WTC11 (cell line): ENCODE measurements around the gene DNAJC7. TPM values are rescaled to one million over a fixed set of nuclear protein-coding genes. Genes with fewer than 3 reads are reported as not detected.

Source experiments
- ATAC-seq: fragments of 200-7000 bp; cut with Tn5 transposase; 2 replicates; pipeline ENCODE4 v1.10.0; 2021; ENCODE audit warnings: mild to moderate bottlenecking, moderate library complexity
- CTCF ChIA-PET: fragments of 300-600 bp; sonication (Branson Sonifier 250); formaldehyde crosslinking; loops from one replicate; lab custom pipeline; 2021; ENCODE audit warnings: antibody characterized with exemption; lab: Charles Lee
- POLR2A ChIA-PET: fragments of 350-600 bp; sonication (Branson Sonifier 250); formaldehyde crosslinking; loops from one replicate; lab custom pipeline; 2021; ENCODE audit warnings: antibody characterized with exemption; lab: Charles Lee
- DNase-seq: peaks from one replicate; pipeline ENCODE4 v3.0.0; 2021; ENCODE audit warnings: low spot score
- H3K27ac Mint-ChIP-seq: 2 replicates; pipeline ENCODE4 v1.8.0; 2021; ENCODE audit warnings: mixed read lengths
- H3K27me3 Mint-ChIP-seq: 2 replicates; pipeline ENCODE4 v1.8.0; 2021; ENCODE audit warnings: low read depth, mild to moderate bottlenecking, moderate library complexity, mixed read lengths
- H3K36me3 Mint-ChIP-seq: 2 replicates; pipeline ENCODE4 v1.8.0; 2021; ENCODE audit warnings: mixed read lengths
- H3K4me1 Mint-ChIP-seq: 2 replicates; pipeline ENCODE4 v1.8.0; 2022; ENCODE audit warnings: mixed read lengths
- H3K4me3 Mint-ChIP-seq: 2 replicates; pipeline ENCODE4 v1.8.0; 2021; ENCODE audit warnings: mild to moderate bottlenecking, moderate library complexity, mixed read lengths
- H3K9me3 Mint-ChIP-seq: 2 replicates; pipeline ENCODE4 v1.8.0; 2021; ENCODE audit warnings: mixed read lengths
- ATF1 ChIP-seq: sonication (generic); formaldehyde crosslinking; IDR thresholded peaks from 2 replicates; pipeline ENCODE4 v1.8.1; 2023; ENCODE audit warnings: mild to moderate bottlenecking, moderate library complexity, missing genetic modification reagents
- EMX1 ChIP-seq: fragments of 250-450 bp; sonication (Bioruptor Pico); IDR thresholded peaks from 2 replicates; pipeline ENCODE4 v1.8.0; 2021; ENCODE audit warnings: mild to moderate bottlenecking
- FOXK1 ChIP-seq: sonication (generic); formaldehyde crosslinking; IDR thresholded peaks from 2 replicates; pipeline ENCODE4 v1.8.0; 2022; ENCODE audit warnings: mild to moderate bottlenecking, moderate library complexity, missing genetic modification reagents
- FOXP1 ChIP-seq: sonication (generic); formaldehyde crosslinking; IDR thresholded peaks from 2 replicates; pipeline ENCODE4 v1.8.0; 2022; ENCODE audit warnings: missing genetic modification reagents, mild to moderate bottlenecking, moderate library complexity, borderline replicate concordance
- HMGA2 ChIP-seq: fragments of 250-450 bp; sonication (Bioruptor Pico); IDR thresholded peaks from 2 replicates; pipeline ENCODE4 v1.4.0; 2021; ENCODE audit warnings: mild to moderate bottlenecking, moderate library complexity
- IRF1 ChIP-seq: sonication (generic); formaldehyde crosslinking; IDR thresholded peaks from 2 replicates; pipeline ENCODE4 v1.8.0; 2023; ENCODE audit warnings: missing genetic modification reagents
- JUN ChIP-seq: sonication (generic); formaldehyde crosslinking; IDR thresholded peaks from 2 replicates; pipeline ENCODE4 v1.8.0; 2023; ENCODE audit warnings: mild to moderate bottlenecking, missing genetic modification reagents
- NFE2L1 ChIP-seq: sonication (generic); formaldehyde crosslinking; IDR thresholded peaks from 2 replicates; pipeline ENCODE4 v1.8.1; 2023; ENCODE audit warnings: missing genetic modification reagents
- NFYB ChIP-seq: sonication (generic); formaldehyde crosslinking; conservative IDR thresholded peaks from 2 replicates; pipeline ENCODE4 v1.8.0; 2022; ENCODE audit warnings: low read depth, missing genetic modification reagents
- NR2C2 ChIP-seq: sonication (generic); formaldehyde crosslinking; IDR thresholded peaks from 2 replicates; pipeline ENCODE4 v1.8.0; 2022; ENCODE audit warnings: mild to moderate bottlenecking, missing genetic modification reagents
- OVOL2 ChIP-seq: fragments of 250-450 bp; sonication (Bioruptor Pico); IDR thresholded peaks from 2 replicates; pipeline ENCODE4 v1.9.0; 2021; ENCODE audit warnings: mild to moderate bottlenecking, borderline replicate concordance
- RORB ChIP-seq: fragments of 250-450 bp; sonication (Bioruptor Pico); IDR thresholded peaks from 2 replicates; pipeline ENCODE4 v1.9.0; 2021; ENCODE audit warnings: mild to moderate bottlenecking
- TCF7 ChIP-seq: sonication (generic); formaldehyde crosslinking; IDR thresholded peaks from 2 replicates; pipeline ENCODE4 v1.8.0; 2022; ENCODE audit warnings: mild to moderate bottlenecking, low read depth, missing genetic modification reagents, moderate library complexity
- TP53 ChIP-seq: sonication (generic); formaldehyde crosslinking; IDR thresholded peaks from 2 replicates; pipeline ENCODE4 v1.8.1; 2023; ENCODE audit warnings: mild to moderate bottlenecking, missing genetic modification reagents
- USF1 ChIP-seq: sonication (generic); formaldehyde crosslinking; IDR thresholded peaks from 2 replicates; pipeline ENCODE4 v1.8.0; 2022; ENCODE audit warnings: mild to moderate bottlenecking, missing genetic modification reagents
- ZNF219 ChIP-seq: sonication (generic); formaldehyde crosslinking; IDR thresholded peaks from 2 replicates; pipeline ENCODE4 v1.8.0; 2023; ENCODE audit warnings: missing genetic modification reagents, mild to moderate bottlenecking, borderline replicate concordance
- total RNA-seq: library from RNA; stranded (reverse); gene quantifications from 3 replicates; pipeline ENCODE4 v1.2.3, GENCODE V29; 2021
- TF ChIP-seq, protein P1 (sequence below): fragments of 250-450 bp; sonication (Bioruptor Pico); IDR thresholded peaks from 2 replicates; pipeline ENCODE4 v1.8.0; 2021; ENCODE audit warnings: mild to moderate bottlenecking
- TF ChIP-seq, protein P2 (sequence below): fragments of 250-450 bp; sonication (Bioruptor Pico); IDR thresholded peaks from 2 replicates; pipeline ENCODE4 v1.9.0; 2021; ENCODE audit warnings: mild to moderate bottlenecking, borderline replicate concordance

The DNAJC7 gene
- total RNA-seq, 1 experiment from 2014 or later = 140 TPM

- Mint-ChIP-seq H3K27ac (0 out of 2 replicates have a peak overlapping the region, but pooled peaks have one; percentile 50), H3K36me3 (no peaks in the 10 kb centered on the region), H3K4me1 (no peaks in the 10 kb centered on the region), H3K27me3 (no peaks in the 10 kb centered on the region)
- ChIA-PET CTCF (no interaction called here), POLR2A (no interaction called here)
- ATAC-seq (no peak), DNase-seq (no peak)
- no peak for TF ChIP-seq USF1 (CRISPR knock-in tag)
- TF ChIP-seq, all 79 proteins: peak for 0
- Mint-ChIP-seq H3K9me3 (no peaks in the 10 kb centered on the region), H3K4me3 (no peak overlapping the region)
These were observed 72.3 kb downstream of the DNAJC7 start for GRCh38 chr17:41944943-41945342.

DNA sequence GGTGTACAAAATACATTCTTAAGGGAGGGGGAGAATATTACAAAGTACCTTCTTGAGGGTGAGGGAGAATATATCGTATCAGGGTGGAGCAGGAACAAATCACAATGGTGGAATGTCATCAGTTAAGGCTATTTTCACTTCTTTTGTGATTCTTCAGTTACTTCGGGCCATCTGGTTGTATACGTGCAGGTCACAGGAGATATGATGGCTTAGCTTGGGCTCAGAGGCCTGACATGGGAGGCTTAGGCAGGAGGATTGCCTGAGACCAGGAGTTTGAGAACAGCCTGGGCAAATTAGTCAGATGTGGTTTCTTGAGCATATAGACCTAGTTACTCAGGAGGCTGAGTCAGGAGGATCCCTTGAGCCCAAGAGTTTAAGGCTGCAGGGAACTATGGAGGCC is 73.7 kb downstream of the DNAJC7 start:
- Mint-ChIP-seq H3K4me1 (no peaks in the 10 kb centered on the region), H3K9me3 (no peaks in the 10 kb centered on the region), H3K27me3 (no peaks in the 10 kb centered on the region), H3K36me3 (no peaks in the 10 kb centered on the region), H3K4me3 (no peak overlapping the region), H3K27ac (peak overlapping the region; percentile 47)
- ChIA-PET POLR2A (no interaction called here), CTCF (no interaction called here)
- no peak for ATAC-seq
- TF ChIP-seq HMGA2 (CRISPR knock-in tag) (no peak), NR2C2 (CRISPR knock-in tag) (no peak), ZNF219 (CRISPR knock-in tag) (no peak), ATF1 (CRISPR knock-in tag) (no peak), FOXK1 (CRISPR knock-in tag) (no peak), JUN (CRISPR knock-in tag) (no peak), NFE2L1 (CRISPR knock-in tag) (no peak), NFYB (no peak), OVOL2 (CRISPR knock-in tag) (no peak), EMX1 (CRISPR knock-in tag) (no peak), TP53 (no peak), RORB (CRISPR knock-in tag) (no peak), TCF7 (CRISPR knock-in tag) (no peak), IRF1 (CRISPR knock-in tag) (no peak), FOXP1 (CRISPR knock-in tag) (no peak)
- TF ChIP-seq, protein P1, sequence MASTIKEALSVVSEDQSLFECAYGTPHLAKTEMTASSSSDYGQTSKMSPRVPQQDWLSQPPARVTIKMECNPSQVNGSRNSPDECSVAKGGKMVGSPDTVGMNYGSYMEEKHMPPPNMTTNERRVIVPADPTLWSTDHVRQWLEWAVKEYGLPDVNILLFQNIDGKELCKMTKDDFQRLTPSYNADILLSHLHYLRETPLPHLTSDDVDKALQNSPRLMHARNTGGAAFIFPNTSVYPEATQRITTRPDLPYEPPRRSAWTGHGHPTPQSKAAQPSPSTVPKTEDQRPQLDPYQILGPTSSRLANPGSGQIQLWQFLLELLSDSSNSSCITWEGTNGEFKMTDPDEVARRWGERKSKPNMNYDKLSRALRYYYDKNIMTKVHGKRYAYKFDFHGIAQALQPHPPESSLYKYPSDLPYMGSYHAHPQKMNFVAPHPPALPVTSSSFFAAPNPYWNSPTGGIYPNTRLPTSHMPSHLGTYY (CRISPR knock-in tag) = no peak
- TF ChIP-seq, protein P2, sequence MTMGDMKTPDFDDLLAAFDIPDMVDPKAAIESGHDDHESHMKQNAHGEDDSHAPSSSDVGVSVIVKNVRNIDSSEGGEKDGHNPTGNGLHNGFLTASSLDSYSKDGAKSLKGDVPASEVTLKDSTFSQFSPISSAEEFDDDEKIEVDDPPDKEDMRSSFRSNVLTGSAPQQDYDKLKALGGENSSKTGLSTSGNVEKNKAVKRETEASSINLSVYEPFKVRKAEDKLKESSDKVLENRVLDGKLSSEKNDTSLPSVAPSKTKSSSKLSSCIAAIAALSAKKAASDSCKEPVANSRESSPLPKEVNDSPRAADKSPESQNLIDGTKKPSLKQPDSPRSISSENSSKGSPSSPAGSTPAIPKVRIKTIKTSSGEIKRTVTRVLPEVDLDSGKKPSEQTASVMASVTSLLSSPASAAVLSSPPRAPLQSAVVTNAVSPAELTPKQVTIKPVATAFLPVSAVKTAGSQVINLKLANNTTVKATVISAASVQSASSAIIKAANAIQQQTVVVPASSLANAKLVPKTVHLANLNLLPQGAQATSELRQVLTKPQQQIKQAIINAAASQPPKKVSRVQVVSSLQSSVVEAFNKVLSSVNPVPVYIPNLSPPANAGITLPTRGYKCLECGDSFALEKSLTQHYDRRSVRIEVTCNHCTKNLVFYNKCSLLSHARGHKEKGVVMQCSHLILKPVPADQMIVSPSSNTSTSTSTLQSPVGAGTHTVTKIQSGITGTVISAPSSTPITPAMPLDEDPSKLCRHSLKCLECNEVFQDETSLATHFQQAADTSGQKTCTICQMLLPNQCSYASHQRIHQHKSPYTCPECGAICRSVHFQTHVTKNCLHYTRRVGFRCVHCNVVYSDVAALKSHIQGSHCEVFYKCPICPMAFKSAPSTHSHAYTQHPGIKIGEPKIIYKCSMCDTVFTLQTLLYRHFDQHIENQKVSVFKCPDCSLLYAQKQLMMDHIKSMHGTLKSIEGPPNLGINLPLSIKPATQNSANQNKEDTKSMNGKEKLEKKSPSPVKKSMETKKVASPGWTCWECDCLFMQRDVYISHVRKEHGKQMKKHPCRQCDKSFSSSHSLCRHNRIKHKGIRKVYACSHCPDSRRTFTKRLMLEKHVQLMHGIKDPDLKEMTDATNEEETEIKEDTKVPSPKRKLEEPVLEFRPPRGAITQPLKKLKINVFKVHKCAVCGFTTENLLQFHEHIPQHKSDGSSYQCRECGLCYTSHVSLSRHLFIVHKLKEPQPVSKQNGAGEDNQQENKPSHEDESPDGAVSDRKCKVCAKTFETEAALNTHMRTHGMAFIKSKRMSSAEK = no peak
- no peak for DNase-seq
